H1 (cell line): ENCODE measurements around the gene EPB41L3. TPM values are rescaled to one million over a fixed set of nuclear protein-coding genes. Genes with fewer than 3 reads are reported as not detected.
A peak's percentile ranks its signal among the peaks of the same experiment; 100 is the strongest.

ENCODE experiments used
- CTCF ChIA-PET: fragments of 300-600 bp; sonication (Branson Sonifier 250); formaldehyde crosslinking; loops from one replicate; lab custom pipeline; 2021; ENCODE audit not compliant: partially characterized antibody; lab: Charles Lee
- POLR2A ChIA-PET: fragments of 300-600 bp; sonication (Branson Sonifier 250); formaldehyde crosslinking; loops from one replicate; lab custom pipeline; 2021; ENCODE audit warnings: inconsistent platforms; ENCODE audit not compliant: partially characterized antibody; lab: Charles Lee
- DNase-seq, 2 experiments: peaks; one replicate each; pipeline versions ENCODE4 v3.0.0 to v3.0.0-alpha.2; 2010 to 2022; ENCODE audit warnings: low spot score in 2 of 2, low read depth in 1 of 2, mixed read lengths in 1 of 2
- FAIRE-seq: peaks from 2 replicates; lab custom pipeline; 2011; peaks lifted over from hg19 to GRCh38; lab: Jason Lieb, UNC
- H2AFZ ChIP-seq: 2 replicates; pipeline ENCODE4 v1.8.1; 2012; ENCODE audit warnings: low read length, inconsistent platforms
- H2AK5ac ChIP-seq: 2 replicates; pipeline ENCODE4 v1.6.1; 2013; ENCODE audit warnings: low read depth, low read length
- H2BK120ac ChIP-seq: replicated peaks from 2 replicates; pipeline ENCODE3; 2013; ENCODE audit warnings: low read depth, low read length, inconsistent platforms
- H2BK12ac ChIP-seq: 2 replicates; pipeline ENCODE4 v1.6.1; 2013; ENCODE audit warnings: low read depth, low read length
- H2BK15ac ChIP-seq: 2 replicates; pipeline ENCODE4 v1.6.1; 2013; ENCODE audit warnings: low read length
- H2BK20ac ChIP-seq: 2 replicates; pipeline ENCODE4 v1.6.1; 2013; ENCODE audit warnings: low read length
- H2BK5ac ChIP-seq: 2 replicates; pipeline ENCODE4 v1.6.1; 2013; ENCODE audit warnings: low read depth, low read length
- H3K14ac ChIP-seq: 2 replicates; pipeline ENCODE4 v1.6.1; 2013; ENCODE audit warnings: inconsistent platforms; ENCODE audit not compliant: insufficient read length
- H3K18ac ChIP-seq: 2 replicates; pipeline ENCODE4 v1.6.1; 2013; ENCODE audit warnings: low read length; ENCODE audit errors: extremely low read depth
- H3K23ac ChIP-seq: 2 replicates; pipeline ENCODE4 v1.6.1; 2013; ENCODE audit warnings: inconsistent platforms; ENCODE audit not compliant: insufficient read length
- H3K23me2 ChIP-seq: 2 replicates; pipeline ENCODE4 v1.6.1; 2013; ENCODE audit warnings: low read depth, low read length
- H3K27ac ChIP-seq: 2 replicates; pipeline ENCODE4 v1.6.1; 2011; ENCODE audit warnings: low read depth, low read length, inconsistent platforms
- H3K27me3 ChIP-seq, 4 experiments: replicated peaks in 1 of 4; 1 replicate in 1 of 4; 2 replicates in 3 of 4; pipeline versions ENCODE4 v1.6.1 to v1.8.1; 2011 to 2013; ENCODE audit warnings: low read length in 3 of 4, mild to moderate bottlenecking in 3 of 4, inconsistent platforms in 2 of 4, mixed read lengths in 2 of 4, moderate library complexity in 1 of 4; ENCODE audit not compliant: control insufficient read depth in 3 of 4, insufficient read depth in 3 of 4; ENCODE audit errors: extremely low read depth in 1 of 4
- H3K36me3 ChIP-seq, 4 experiments: 2 replicates each; pipeline versions ENCODE4 v1.6.1 to v1.8.1; 2011 to 2013; ENCODE audit warnings: mild to moderate bottlenecking in 4 of 4, low read length in 3 of 4, moderate library complexity in 2 of 4, control low read depth in 1 of 4, inconsistent platforms in 1 of 4; ENCODE audit not compliant: insufficient read depth in 4 of 4, control insufficient read depth in 2 of 4
- H3K4ac ChIP-seq: replicated peaks from 2 replicates; pipeline ENCODE3; 2013; ENCODE audit warnings: low read length, low read depth, mixed read lengths, inconsistent platforms; ENCODE audit not compliant: insufficient read length
- H3K4me1 ChIP-seq, 4 experiments: replicated peaks in 1 of 4; 1 replicate in 1 of 4; 2 replicates in 3 of 4; pipeline versions ENCODE4 v1.6.1 to v1.8.1; 2011 to 2013; ENCODE audit warnings: low read length in 3 of 4, inconsistent platforms in 2 of 4, mixed read lengths in 1 of 4; ENCODE audit not compliant: insufficient read depth in 4 of 4, control insufficient read depth in 3 of 4
- H3K4me2 ChIP-seq, 2 experiments: 2 replicates each; pipeline versions ENCODE4 v1.6.1 to v1.8.1; 2011 to 2013; ENCODE audit warnings: low read depth in 2 of 2, low read length in 2 of 2, control low read depth in 1 of 2, inconsistent platforms in 1 of 2, mild to moderate bottlenecking in 1 of 2; ENCODE audit not compliant: insufficient read depth in 1 of 2
- H3K4me3 ChIP-seq, 4 experiments: fragments of 200-600, 300-600 bp in 1 of 4; sonication (generic), shearing (Covaris generic), sonication (Bioruptor Twin) in 1 of 4; 2 replicates each; pipeline versions ENCODE4 v1.5.1 to v1.8.1; 2011 to 2016; ENCODE audit warnings: low read length in 4 of 4, low read depth in 3 of 4, control low read depth in 2 of 4, inconsistent platforms in 2 of 4, mild to moderate bottlenecking in 2 of 4, mixed read lengths in 1 of 4, moderate library complexity in 1 of 4; ENCODE audit not compliant: insufficient read depth in 2 of 4; ENCODE audit errors: extremely low read depth in 1 of 4
- H3K56ac ChIP-seq: replicated peaks from 2 replicates; pipeline ENCODE3; 2013; ENCODE audit warnings: low read depth, mild to moderate bottlenecking, mixed read lengths, low read length, inconsistent platforms; ENCODE audit not compliant: insufficient read length
- H3K79me1 ChIP-seq: 2 replicates; pipeline ENCODE4 v1.6.1; 2013; ENCODE audit warnings: low read depth, low read length, control low read depth
- H3K79me2 ChIP-seq, 2 experiments: 2 replicates each; pipeline versions ENCODE4 v1.6.1 to v1.8.1; 2012 to 2013; ENCODE audit warnings: low read length in 2 of 2, mild to moderate bottlenecking in 2 of 2, inconsistent platforms in 1 of 2; ENCODE audit not compliant: insufficient read depth in 2 of 2, control insufficient read depth in 1 of 2
- H3K9ac ChIP-seq, 4 experiments: replicated peaks in 1 of 4; 1 replicate in 1 of 4; 2 replicates in 3 of 4; pipeline versions ENCODE4 v1.6.1 to v1.8.1; 2011 to 2013; ENCODE audit warnings: low read depth in 3 of 4, low read length in 3 of 4, control low read depth in 2 of 4, mild to moderate bottlenecking in 2 of 4, moderate library complexity in 2 of 4, inconsistent platforms in 1 of 4; ENCODE audit errors: extremely low read depth in 1 of 4
- H3K9me3 ChIP-seq, 2 experiments: 2 replicates each; pipeline versions ENCODE4 v1.6.1 to v1.8.1; 2012 to 2013; ENCODE audit warnings: mild to moderate bottlenecking in 2 of 2, moderate library complexity in 2 of 2, control low read depth in 1 of 2, inconsistent platforms in 1 of 2, low read depth in 1 of 2, low read length in 1 of 2, mixed read lengths in 1 of 2; ENCODE audit not compliant: insufficient read depth in 2 of 2
- H4K20me1 ChIP-seq, 2 experiments: replicated peaks in 1 of 2; 2 replicates each; pipeline versions ENCODE3 to v1.8.1; 2011 to 2013; ENCODE audit warnings: inconsistent platforms in 2 of 2, low read length in 2 of 2, mild to moderate bottlenecking in 1 of 2; ENCODE audit not compliant: insufficient read depth in 2 of 2, control insufficient read depth in 1 of 2
- H4K5ac ChIP-seq: 2 replicates; pipeline ENCODE4 v1.6.1; 2013; ENCODE audit warnings: low read length, low read depth, mixed read lengths, inconsistent platforms; ENCODE audit not compliant: insufficient read length
- H4K8ac ChIP-seq: 2 replicates; pipeline ENCODE4 v1.8.0; 2013; ENCODE audit warnings: mild to moderate bottlenecking, moderate library complexity, low read length, inconsistent platforms; ENCODE audit not compliant: insufficient read depth; ENCODE audit errors: extremely low read depth
- H4K91ac ChIP-seq: replicated peaks from 2 replicates; pipeline ENCODE3; 2013; ENCODE audit warnings: low read length, mixed read lengths, inconsistent platforms; ENCODE audit not compliant: insufficient read length
- BACH1 ChIP-seq: IDR thresholded peaks from 2 replicates; pipeline ENCODE4 v1.6.1; 2012; ENCODE audit warnings: low read length, improper control_type of control experiment
- EZH2 ChIP-seq: fragments of 200-600 bp; sonication (generic); IDR thresholded peaks from 2 replicates; pipeline ENCODE4 v1.7.1; 2012; ENCODE audit warnings: low read depth, mild to moderate bottlenecking, moderate library complexity, low read length, inconsistent platforms; ENCODE audit not compliant: severe bottlenecking
- WGBS, 2 experiments: shearing (Covaris generic) in 1 of 2; methylation state at CpG; one replicate each; pipeline versions ENCODE4 v1.1.6 to v1.1.7; 2013 to 2015; ENCODE audit warnings: low lambda C conversion rate in 2 of 2, mixed read lengths in 2 of 2, inconsistent platforms in 1 of 2, low coverage in 1 of 2, missing lambda C conversion rate in 1 of 2; ENCODE audit not compliant: insufficient replicate concordance in 2 of 2, insufficient coverage in 1 of 2, insufficient read length in 1 of 2; ENCODE audit errors: extremely low coverage in 1 of 2, missing lambda C conversion rate in 1 of 2; 5-methylcytosine and 5-hydroxymethylcytosine counted together
- polyA plus RNA-seq, 7 experiments: library from polyadenylated mRNA; depleted of rRNA in 3 of 7; stranded (reverse) in 5 of 7; unstranded in 2 of 7; fragments of >200 nt in 5 of 7; fragments of 200-250 nt in 2 of 7; gene quantifications; 1 replicate in 5 of 7; 2 replicates in 1 of 7; 4 replicates in 1 of 7; pipeline versions ENCODE4 v1.2.1 to v1.2.3, GENCODE V29; 2011 to 2013; ENCODE audit warnings: missing spikeins in 2 of 7, mixed read lengths in 2 of 7
- total RNA-seq: library from RNA; stranded (reverse); fragmentation: NEBNext Ultra II Directional; extraction: Animal tissue kit (Norgen Biotek cat#: 25700); gene quantifications from 2 replicates; pipeline ENCODE4 v1.2.1, GENCODE V29; 2021

EPB41L3 gene
- total and polyA plus RNA-seq, 2 of the 8 experiments (the other 6 are each of a cell fraction or from before 2014, with no cell fraction given): 7.9 to 16.1 TPM

DNA sequence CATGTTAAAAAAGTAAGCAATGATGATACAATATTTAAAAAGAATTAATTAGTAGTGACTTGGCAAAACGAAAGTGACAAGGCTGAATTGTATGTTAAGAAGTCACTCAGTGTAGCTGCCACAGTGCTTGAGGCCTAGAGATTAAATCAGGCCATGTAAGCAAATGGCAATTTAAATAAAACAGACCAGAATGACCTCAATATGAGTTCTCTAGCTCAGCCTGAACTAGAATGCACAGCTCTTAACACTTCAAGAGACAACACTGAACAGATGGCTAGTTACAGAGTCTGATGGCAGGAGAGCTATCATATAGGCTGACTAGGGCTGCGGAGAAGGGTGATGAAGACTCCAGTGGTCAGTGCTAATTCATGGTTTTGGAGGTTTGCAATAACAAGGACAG is 130.3 kb downstream of the EPB41L3 start:
- ChIA-PET POLR2A (no interaction called here), CTCF (interaction anchor here (1.1 to 1.9 kb wide), 2 partner anchors 16 to 19 kb away, joined by 3 to 5 read pairs; no protein-coding TSS in a partner anchor)
- H2BK120ac ChIP-seq: no peak overlapping the region
- no peak overlapping the region for H3K23ac ChIP-seq
- H2BK20ac ChIP-seq: no peak overlapping the region
- no peaks in the 10 kb centered on the region for H3K9me3 ChIP-seq
- H3K4ac ChIP-seq: no peak overlapping the region
- no peak overlapping the region for H3K14ac ChIP-seq
- H3K56ac ChIP-seq: no peak overlapping the region
- no peak overlapping the region for H4K5ac ChIP-seq
- H4K91ac ChIP-seq: no peak overlapping the region
- H2BK5ac ChIP-seq: no peak overlapping the region
- H3K27me3 ChIP-seq: no peaks in the 10 kb centered on the region
- H2BK15ac ChIP-seq: no peak overlapping the region
- TF ChIP-seq EZH2: no peak
- TF ChIP-seq BACH1: peak; percentile 51; the same call in 1 of the 2 replicates
- H3K23me2 ChIP-seq: no peaks in the 10 kb centered on the region
- H3K4me2 ChIP-seq: no peak overlapping the region
- H3K4me1 ChIP-seq: peaks cover 4 to 10% (median 9%) of the 10 kb centered on the region in 4 experiments
- 92% methylated on average over 2 of the region's 2 CpGs; no CpG with 5 or more reads in 1 of the 2 experiments for WGBS, 2 experiments
- H3K36me3 ChIP-seq: no peaks in the 10 kb centered on the region
- no peak overlapping the region for H2AFZ ChIP-seq
- H2AK5ac ChIP-seq: no peak overlapping the region
- H3K79me1 ChIP-seq: no peaks in the 10 kb centered on the region
- no peaks in the 10 kb centered on the region for H3K79me2 ChIP-seq
- H4K20me1 ChIP-seq: no peaks in the 10 kb centered on the region
- no peak for DNase-seq
- no peak overlapping the region for H3K4me3 ChIP-seq
- H3K18ac ChIP-seq: no peak overlapping the region
- no peak overlapping the region for H3K27ac ChIP-seq
- no peak overlapping the region for H4K8ac ChIP-seq
- no peak overlapping the region for H2BK12ac ChIP-seq
- H3K9ac ChIP-seq: no peak overlapping the region
- peak; percentile 13 for FAIRE-seq
